Measurements from ENCODE around the gene MGMT. TPM values are rescaled to one million over a fixed set of nuclear protein-coding genes. Genes with fewer than 3 reads are reported as not detected.

Gene MGMT
- total RNA-seq, 2 donors from 2014 or later: 28.6 to 33.7 TPM

GRCh38 chr10:129641351-129641750 lies 174.3 kb downstream of the MGMT start:
- 94 to 100% methylated on average over 2 of the region's 2 CpGs for WGBS, 2 experiments (ENCODE audit: insufficient coverage in 1 of 2, insufficient read length in 1 of 2)
- H3K27me3 Mint-ChIP-seq (ENCODE audit: insufficient read depth): no peaks in the 10 kb centered on the region
- peaks cover 45% of the 10 kb centered on the region for H3K4me1 Mint-ChIP-seq

DNA sequence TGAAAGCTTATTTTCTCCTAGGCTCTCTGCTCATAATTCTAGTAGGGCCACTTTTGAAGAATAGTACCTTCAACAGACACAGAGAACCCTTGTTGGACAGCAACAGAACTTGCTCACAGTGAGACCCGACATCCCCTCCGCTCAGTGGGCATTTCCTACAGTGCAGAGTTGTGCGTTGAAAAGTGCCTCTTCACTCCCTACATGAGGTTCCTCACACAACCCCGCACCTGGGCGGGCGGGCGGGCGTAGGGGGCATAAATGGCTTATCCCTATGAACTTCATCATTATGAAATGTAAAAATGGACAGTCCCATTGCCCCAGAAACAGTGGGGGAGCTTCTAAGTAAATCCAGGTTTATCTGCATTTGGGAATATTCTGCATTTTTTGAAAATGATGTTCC lies 174.9 kb downstream of the MGMT start:
- H3K9me3 ChIP-seq (ENCODE audit: control insufficient read depth, low read length): no peaks in the 10 kb centered on the region
- Mint-ChIP-seq H3K36me3 (ENCODE audit: low read depth) (peaks cover 8% of the 10 kb centered on the region), H3K27ac (no peak overlapping the region), H3K4me1 (peaks cover 41% of the 10 kb centered on the region), H3K27me3 (ENCODE audit: insufficient read depth) (no peaks in the 10 kb centered on the region), H3K4me3 (no peak overlapping the region), H3K9me3 (no peaks in the 10 kb centered on the region)
- peaks cover 9% of the 10 kb centered on the region for H3K4me1 ChIP-seq (ENCODE audit: control insufficient read depth, insufficient read depth, low read length)
- WGBS, 2 experiments (ENCODE audit: insufficient coverage in 1 of 2, insufficient read length in 1 of 2): 91% methylated on average over 8 of the region's 8 CpGs; no CpG with 5 or more reads in 1 of the 2 experiments
- DNase-seq: no peak
- no peak overlapping the region for H3K9ac ChIP-seq (ENCODE audit: extremely low read depth, low read length, poor library complexity, severe bottlenecking)
- no peaks in the 10 kb centered on the region for H3K27me3 ChIP-seq (ENCODE audit: control insufficient read depth, insufficient read depth, low read length, poor library complexity, severe bottlenecking)
- H3K27ac ChIP-seq (ENCODE audit: low read depth, low read length): no peak overlapping the region
- H3K4me3 ChIP-seq (ENCODE audit: low read length): no peak overlapping the region
- TF ChIP-seq, protein P1, sequence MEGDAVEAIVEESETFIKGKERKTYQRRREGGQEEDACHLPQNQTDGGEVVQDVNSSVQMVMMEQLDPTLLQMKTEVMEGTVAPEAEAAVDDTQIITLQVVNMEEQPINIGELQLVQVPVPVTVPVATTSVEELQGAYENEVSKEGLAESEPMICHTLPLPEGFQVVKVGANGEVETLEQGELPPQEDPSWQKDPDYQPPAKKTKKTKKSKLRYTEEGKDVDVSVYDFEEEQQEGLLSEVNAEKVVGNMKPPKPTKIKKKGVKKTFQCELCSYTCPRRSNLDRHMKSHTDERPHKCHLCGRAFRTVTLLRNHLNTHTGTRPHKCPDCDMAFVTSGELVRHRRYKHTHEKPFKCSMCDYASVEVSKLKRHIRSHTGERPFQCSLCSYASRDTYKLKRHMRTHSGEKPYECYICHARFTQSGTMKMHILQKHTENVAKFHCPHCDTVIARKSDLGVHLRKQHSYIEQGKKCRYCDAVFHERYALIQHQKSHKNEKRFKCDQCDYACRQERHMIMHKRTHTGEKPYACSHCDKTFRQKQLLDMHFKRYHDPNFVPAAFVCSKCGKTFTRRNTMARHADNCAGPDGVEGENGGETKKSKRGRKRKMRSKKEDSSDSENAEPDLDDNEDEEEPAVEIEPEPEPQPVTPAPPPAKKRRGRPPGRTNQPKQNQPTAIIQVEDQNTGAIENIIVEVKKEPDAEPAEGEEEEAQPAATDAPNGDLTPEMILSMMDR (conservative IDR thresholded peaks at IDR 0.05): no peak
- H3K36me3 ChIP-seq (ENCODE audit: control insufficient read depth, insufficient read depth, low read length): no peaks in the 10 kb centered on the region

More at GRCh38 chr10:129641351-129641750, 174.3 kb downstream of the MGMT start:
- H3K36me3 Mint-ChIP-seq (ENCODE audit: low read depth): peaks cover 8% of the 10 kb centered on the region
- no peak overlapping the region for H3K4me3 Mint-ChIP-seq
- no peak overlapping the region for H3K4me3 ChIP-seq (ENCODE audit: low read length)
- TF ChIP-seq, protein P1 (conservative IDR thresholded peaks at IDR 0.05): no peak
- no peak for DNase-seq
- H3K36me3 ChIP-seq (ENCODE audit: control insufficient read depth, insufficient read depth, low read length): no peaks in the 10 kb centered on the region
- H3K9me3 Mint-ChIP-seq: no peaks in the 10 kb centered on the region
- no peak overlapping the region for H3K27ac Mint-ChIP-seq
- H3K27me3 ChIP-seq (ENCODE audit: control insufficient read depth, insufficient read depth, low read length, poor library complexity, severe bottlenecking): no peaks in the 10 kb centered on the region
- no peak overlapping the region for H3K9ac ChIP-seq (ENCODE audit: extremely low read depth, low read length, poor library complexity, severe bottlenecking)
- no peaks in the 10 kb centered on the region for H3K9me3 ChIP-seq (ENCODE audit: control insufficient read depth, low read length)
- peaks cover 11% of the 10 kb centered on the region for H3K4me1 ChIP-seq (ENCODE audit: control insufficient read depth, insufficient read depth, low read length)
- no peak overlapping the region for H3K27ac ChIP-seq (ENCODE audit: low read depth, low read length)

DNA sequence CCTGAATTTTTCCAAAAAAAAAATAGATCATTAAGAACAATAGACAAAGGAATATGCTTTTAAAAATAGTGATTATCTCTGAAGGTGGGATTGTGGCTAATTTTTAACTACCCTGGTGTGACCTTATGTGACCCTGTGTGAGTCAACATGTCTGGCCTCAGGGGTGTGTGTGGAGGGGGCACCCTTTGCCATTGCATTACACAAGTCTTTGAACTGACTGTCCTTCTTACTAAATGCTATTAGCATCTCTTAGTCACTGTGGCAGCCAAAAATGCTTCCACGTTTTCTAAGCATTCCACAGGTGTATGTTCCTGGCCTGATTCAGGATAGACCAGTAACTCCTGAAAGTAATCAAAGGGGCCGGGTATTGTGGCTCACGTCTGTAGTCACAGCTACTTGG lies 175.4 kb downstream of the MGMT start:
- H3K27ac ChIP-seq (ENCODE audit: low read depth, low read length): no peak overlapping the region
- H3K4me3 Mint-ChIP-seq: no peak overlapping the region
- no peak overlapping the region for H3K4me3 ChIP-seq (ENCODE audit: low read length)
- no peak for DNase-seq
- H3K9ac ChIP-seq (ENCODE audit: extremely low read depth, low read length, poor library complexity, severe bottlenecking): no peak overlapping the region
- peaks cover 6% of the 10 kb centered on the region for H3K4me1 ChIP-seq (ENCODE audit: control insufficient read depth, insufficient read depth, low read length)
- H3K36me3 ChIP-seq (ENCODE audit: control insufficient read depth, insufficient read depth, low read length): no peaks in the 10 kb centered on the region
- no peaks in the 10 kb centered on the region for H3K27me3 ChIP-seq (ENCODE audit: control insufficient read depth, insufficient read depth, low read length, poor library complexity, severe bottlenecking)
- H3K27me3 Mint-ChIP-seq (ENCODE audit: insufficient read depth): no peaks in the 10 kb centered on the region
- TF ChIP-seq, protein P1 (conservative IDR thresholded peaks at IDR 0.05): no peak
- no peaks in the 10 kb centered on the region for H3K9me3 Mint-ChIP-seq
- peaks cover 40% of the 10 kb centered on the region for H3K4me1 Mint-ChIP-seq
- peaks cover 8% of the 10 kb centered on the region for H3K36me3 Mint-ChIP-seq (ENCODE audit: low read depth)
- no peaks in the 10 kb centered on the region for H3K9me3 ChIP-seq (ENCODE audit: control insufficient read depth, low read length)
- 38 to 72% methylated on average over 1 to 3 of the region's 3 CpGs for WGBS, 2 experiments (ENCODE audit: insufficient coverage in 1 of 2, insufficient read length in 1 of 2)
- no peak overlapping the region for H3K27ac Mint-ChIP-seq

Data from endodermal cell (in vitro differentiated cells).